GM12891 (cell line): ENCODE measurements around the gene INAFM2.

Source experiments
- DNase-seq: peaks from one replicate; pipeline ENCODE4 v3.0.0; 2011; ENCODE audit warnings: low spot score; ENCODE audit not compliant: insufficient read length
- FAIRE-seq: peaks from 2 replicates; lab custom pipeline; 2011; peaks lifted over from hg19 to GRCh38; lab: Jason Lieb, UNC
- PAX5 ChIP-seq: IDR thresholded peaks from 2 replicates; pipeline ENCODE4 v1.6.1; 2011; ENCODE audit warnings: low read length, moderate library complexity, mild to moderate bottlenecking; ENCODE audit not compliant: insufficient read depth, severe bottlenecking
- POLR2A ChIP-seq: IDR thresholded peaks from 2 replicates; pipeline ENCODE4 v1.6.1; 2011; ENCODE audit warnings: low read depth, low read length, control low read depth
- POLR2AphosphoS5 ChIP-seq: IDR thresholded peaks from 2 replicates; pipeline ENCODE4 v1.6.1; 2011; ENCODE audit warnings: low read depth, low read length, control low read depth
- POU2F2 ChIP-seq: IDR thresholded peaks from 2 replicates; pipeline ENCODE4 v1.6.1; 2011; ENCODE audit warnings: low read depth, mild to moderate bottlenecking, control low read depth, low read length, moderate library complexity
- SPI1 ChIP-seq: IDR thresholded peaks from 2 replicates; pipeline ENCODE4 v1.6.1; 2011; ENCODE audit warnings: low read depth, low read length, control low read depth
- TAF1 ChIP-seq: IDR thresholded peaks from 2 replicates; pipeline ENCODE4 v1.6.1; 2011; ENCODE audit warnings: low read depth, low read length, control low read depth

The INAFM2 gene

DNA sequence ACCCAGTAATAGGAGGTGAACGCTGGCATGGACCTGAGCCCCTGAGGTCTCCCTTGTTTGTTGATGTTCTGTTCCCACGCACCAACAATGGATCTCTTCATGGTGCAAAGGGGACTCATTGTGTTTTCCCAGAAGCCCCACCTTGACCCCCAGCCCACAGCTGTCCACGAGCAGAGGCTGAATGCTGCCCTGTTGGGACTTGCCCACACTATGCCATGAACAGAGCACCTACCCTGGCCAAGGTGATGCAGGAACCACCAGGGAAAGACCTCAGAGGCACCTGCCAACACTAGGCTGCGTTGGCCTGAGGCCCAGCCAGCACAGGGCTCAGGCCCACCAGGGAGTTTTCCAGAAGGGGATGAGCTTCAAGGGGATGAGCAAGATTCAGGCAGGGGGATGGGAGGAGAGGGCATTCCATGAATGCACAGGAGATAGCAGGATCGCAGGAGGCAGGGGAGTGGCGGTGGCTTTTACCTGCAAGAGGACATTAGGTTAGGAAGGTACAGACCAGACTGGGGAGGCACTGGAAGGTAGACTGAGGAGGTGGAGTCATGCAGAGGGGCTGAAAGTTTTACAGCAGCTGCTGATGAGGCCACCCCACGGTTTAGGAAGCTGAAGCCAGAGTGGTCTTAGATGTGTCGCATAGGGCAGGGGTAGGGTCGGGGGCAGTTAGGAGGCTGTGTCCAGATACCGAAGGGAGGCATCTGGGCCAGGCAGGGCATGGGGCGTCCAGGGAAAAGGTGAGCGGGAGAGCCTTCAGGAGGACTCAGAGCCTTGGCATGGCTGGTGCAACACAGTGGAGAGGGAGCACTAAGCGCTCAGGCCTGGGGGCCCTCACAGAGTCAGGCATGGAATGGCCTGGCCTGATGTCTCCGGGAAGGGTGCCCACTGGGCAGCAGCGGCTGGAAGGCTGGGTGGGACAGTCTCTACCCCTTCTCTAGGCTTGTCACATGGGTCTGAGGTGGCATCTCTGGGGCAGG, 23.4 kb downstream of the INAFM2 start:
- no peak for TF ChIP-seq PAX5
- TF ChIP-seq POLR2AphosphoS5 = no peak
- TF ChIP-seq TAF1 = no peak
- TF ChIP-seq POU2F2 = no peak
- DNase-seq (no peak), FAIRE-seq (no peak)

DNA sequence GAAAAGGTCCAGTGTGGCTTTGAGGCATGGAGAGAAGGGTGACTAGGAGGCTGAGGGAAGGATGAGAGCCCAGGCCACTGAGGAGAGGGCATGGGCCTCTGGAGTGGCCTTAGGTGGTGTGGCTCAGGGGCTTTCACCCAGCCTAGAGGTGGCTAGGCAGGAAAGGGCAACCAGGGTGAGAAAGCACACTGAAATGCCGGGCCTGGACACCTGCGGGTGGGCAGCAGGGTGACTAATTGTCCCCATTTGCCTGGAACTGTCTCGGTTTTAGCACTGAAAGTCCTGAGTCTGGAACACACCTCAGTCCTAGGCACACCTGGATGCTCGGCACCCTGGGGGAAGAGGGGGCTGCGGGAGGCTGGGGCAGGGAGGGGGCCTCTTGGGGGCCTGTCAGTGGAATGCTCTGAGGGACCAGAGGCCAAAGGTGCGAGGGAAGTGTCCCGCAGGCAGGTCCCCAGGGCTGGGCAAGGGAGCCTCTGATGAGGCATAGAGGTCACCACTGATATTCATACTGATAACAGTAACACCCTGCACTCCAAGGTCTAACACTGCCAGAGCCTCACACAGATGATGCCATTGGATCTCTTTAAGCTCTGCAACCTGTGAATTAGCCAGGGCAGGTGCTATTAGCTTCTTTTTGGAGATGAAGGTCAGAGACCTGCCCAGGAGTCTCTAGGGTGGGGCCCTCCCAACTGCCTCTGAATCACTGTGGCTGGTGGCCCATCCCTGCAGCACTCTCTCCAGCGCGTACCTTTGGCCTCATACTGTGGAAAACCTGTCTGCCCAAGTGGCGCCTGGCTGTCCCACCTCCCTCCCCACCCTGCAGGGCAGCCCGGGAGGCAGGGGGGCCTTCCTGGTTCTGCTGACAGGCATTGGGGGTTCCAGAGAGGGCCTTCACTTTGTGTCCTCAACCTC, 24.3 kb downstream of the INAFM2 start:
- DNase-seq (no peak), FAIRE-seq (no peak)
- no peak for TF ChIP-seq SPI1
- no peak for TF ChIP-seq POLR2A
- TF ChIP-seq POLR2AphosphoS5 = no peak
- TF ChIP-seq POU2F2 = no peak
- TF ChIP-seq PAX5 = no peak
- TF ChIP-seq TAF1 = no peak

DNA sequence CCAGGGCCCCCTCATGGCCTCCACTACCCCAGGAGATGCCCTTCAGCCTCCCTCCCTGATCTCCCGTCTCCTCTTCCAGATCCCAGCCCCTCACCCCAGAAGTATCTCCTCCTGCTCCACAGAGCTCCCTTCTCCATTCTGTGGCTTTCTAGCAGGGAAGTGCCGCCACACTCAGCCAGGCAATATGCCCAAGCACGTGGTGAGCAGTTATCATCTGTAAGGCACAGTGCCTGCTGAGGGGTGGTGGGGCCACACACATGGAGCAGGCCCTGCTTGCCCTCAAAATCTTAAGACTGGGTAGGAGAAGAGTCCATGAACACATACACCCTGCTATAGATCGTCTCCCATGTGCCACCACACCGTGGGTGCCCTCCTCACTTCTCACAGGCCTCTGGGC, 25.0 kb downstream of the INAFM2 start:
- FAIRE-seq = no peak
- TF ChIP-seq PAX5 (no peak), POLR2AphosphoS5 (no peak), POU2F2 (no peak), TAF1 (no peak), SPI1 (no peak), POLR2A (no peak)

DNA sequence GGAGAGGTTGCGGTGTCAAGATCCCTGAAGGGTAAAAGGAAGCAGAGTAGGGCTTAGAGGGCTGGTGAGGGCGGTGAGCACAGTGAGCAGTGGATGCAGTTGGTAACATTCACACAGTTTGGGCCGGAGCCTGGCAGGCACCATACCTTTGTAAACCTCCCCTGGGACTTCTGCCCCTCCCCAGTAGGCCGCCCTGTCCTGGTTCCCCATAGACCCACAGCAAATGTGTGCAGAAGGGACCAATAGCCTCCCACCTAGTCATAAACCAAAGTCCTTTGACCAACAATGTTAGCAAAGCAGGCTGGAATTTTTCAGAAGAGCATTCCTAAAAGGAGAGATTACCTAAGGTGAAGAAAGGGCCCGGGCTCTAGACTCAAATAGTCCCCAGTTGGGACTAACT, 25.7 kb downstream of the INAFM2 start:
- TF ChIP-seq SPI1 (no peak), TAF1 (no peak), POLR2A (no peak), POLR2AphosphoS5 (no peak), POU2F2 (no peak), PAX5 (no peak)
- DNase-seq (no peak), FAIRE-seq (no peak)

More for the DNA sequence above, 25.0 kb downstream of the INAFM2 start:
- no peak for DNase-seq

DNA sequence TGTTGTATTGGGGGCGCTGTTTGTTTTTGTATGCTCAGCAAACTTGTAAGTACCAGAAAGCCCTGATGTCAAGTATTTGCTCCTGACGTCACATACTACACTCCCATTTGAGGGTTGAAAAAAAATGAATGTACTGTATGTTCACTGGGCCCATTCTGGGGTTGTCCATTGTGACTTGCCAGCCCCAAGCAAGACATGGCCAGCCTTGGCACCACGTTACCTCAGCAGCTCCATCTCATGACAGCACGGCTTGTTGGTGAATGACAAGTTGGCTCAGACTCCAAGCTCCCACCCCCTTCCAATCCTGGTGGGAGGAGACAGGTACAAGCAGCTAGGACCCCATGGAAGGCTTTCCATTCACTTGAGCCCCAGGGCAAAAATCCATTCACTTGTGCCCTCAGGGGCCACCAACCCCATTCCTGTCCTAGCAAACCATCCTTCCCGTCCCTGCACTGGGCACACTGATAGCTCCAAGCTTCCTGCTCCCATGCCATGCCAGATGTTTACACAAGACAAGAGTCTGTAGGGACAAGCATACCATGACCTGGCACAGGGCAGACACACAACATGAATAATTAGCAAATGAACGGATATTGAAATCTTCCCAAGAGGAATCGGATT, 28.9 kb downstream of the INAFM2 start:
- FAIRE-seq (no peak), DNase-seq (no peak)
- no peak for TF ChIP-seq POU2F2
- TF ChIP-seq PAX5 = no peak
- TF ChIP-seq TAF1 = no peak
- TF ChIP-seq SPI1 = no peak
- TF ChIP-seq POLR2A = no peak
- TF ChIP-seq POLR2AphosphoS5 = no peak

DNA sequence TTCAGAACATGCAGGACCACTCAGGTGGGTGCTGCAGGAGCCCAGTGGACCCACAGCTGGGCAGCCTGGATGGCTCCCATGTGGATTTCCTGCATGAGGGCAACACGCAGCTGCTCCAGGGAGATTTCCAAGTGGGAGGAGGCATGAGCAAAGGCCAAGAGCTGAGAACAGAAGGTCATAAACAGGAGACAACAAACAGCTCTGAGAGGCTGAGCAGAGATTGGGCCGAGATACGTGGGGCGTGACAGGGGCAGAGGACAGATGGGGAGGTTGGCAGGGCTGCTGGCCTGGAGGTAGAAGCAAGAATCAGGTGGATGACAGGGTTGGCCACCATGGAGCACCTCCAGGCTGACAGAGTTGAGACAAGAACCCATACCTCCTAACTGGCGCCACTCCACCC, 30.2 kb downstream of the INAFM2 start:
- FAIRE-seq (no peak), DNase-seq (no peak)
- TF ChIP-seq POLR2A (no peak), POU2F2 (no peak)

DNA sequence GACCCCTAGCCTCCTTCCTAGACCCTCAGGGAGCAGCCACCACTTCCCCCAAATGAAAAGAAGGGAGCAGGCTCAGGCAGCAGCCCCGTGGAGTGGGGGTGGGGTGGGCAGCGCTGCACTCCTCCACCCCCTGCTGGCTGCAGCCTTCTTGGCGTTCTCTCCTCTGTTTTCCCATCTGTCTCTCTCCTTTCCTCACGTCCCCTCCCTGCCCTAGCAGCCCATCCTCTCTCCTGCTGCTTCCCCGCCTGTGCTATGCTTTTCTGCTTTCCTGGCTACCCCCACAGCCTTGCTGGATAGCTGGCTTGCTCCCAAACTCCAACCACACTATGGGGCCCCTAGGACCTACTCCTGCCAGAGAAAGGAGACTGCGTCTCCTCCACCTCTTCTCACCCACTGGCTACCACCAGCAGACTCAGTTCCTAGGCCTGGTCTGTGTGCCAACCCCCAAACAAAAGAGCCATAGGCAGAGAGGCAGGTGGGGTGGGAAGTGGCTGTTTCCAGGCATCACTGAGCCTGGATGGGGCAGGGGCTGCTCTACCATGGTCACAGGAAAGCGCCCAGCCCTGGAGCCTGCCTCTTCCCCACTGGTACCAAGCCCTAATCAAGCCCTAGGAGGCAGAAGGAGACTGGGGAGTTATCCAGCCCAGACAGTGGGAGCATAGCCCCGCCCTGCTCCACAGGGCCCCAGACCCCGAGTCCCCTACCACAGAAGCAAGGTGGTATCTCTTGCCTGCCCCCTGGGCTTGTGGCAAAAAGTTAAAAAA, 31.1 kb downstream of the INAFM2 start:
- no peak for TF ChIP-seq TAF1
- no peak for TF ChIP-seq POU2F2
- TF ChIP-seq SPI1 = no peak
- TF ChIP-seq POLR2A = no peak
- TF ChIP-seq POLR2AphosphoS5 = no peak
- no peak for TF ChIP-seq PAX5
- DNase-seq (no peak), FAIRE-seq (no peak)

DNA sequence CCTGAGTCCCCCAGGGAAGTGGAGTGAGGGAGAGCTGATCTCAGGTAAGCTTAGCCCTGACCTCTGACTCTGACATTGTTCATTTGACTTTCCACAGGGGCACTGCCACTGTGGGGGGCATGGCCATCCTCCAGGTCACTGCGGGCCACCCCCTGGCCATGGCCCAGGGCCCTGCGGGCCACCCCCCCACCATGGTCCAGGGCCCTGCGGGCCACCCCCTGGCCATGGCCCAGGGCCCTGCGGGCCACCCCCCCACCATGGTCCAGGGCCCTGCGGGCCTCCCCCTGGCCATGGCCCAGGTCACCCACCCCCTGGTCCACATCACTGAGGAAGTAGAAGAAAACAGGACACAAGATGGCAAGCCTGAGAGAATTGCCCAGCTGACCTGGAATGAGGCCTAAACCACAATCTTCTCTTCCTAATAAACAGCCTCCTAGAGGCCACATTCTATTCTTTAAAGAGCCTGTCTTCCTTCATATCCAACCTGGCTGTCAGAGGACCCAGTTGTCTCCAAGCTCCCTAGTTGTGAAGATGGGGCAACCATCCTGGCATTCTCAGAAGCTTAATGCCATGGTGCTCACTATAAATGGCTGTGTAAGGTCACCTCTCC, 32.6 kb downstream of the INAFM2 start:
- DNase-seq (no peak), FAIRE-seq (no peak)
- TF ChIP-seq POLR2AphosphoS5 (no peak), SPI1 (no peak), PAX5 (no peak)
